DLD1 (cell line): ENCODE data around the gene INTS14.

Experiments
- in situ Hi-C: cut with HindIII; loops from 2 replicates; pipeline ENCODE4 v1.10.0; 2017; ENCODE audit warnings: low sequenced_read_pairs

INTS14 gene

GRCh38 chr15:65610871-65611718, at the start of gene INTS14:
Gene INTS14 (minus strand): TSS chr15:65611131. CDS start chr15:65607380, 3,751 bp downstream.
- in situ Hi-C loops = no loop called here

GRCh38 chr15:65659502-65660052, 48.6 kb upstream of the INTS14 start:
- in situ Hi-C loops = no loop called here

- in situ Hi-C loops = no loop called here
These were observed 44.5 kb upstream of the INTS14 start for GRCh38 chr15:65655457-65655856.

DNA sequence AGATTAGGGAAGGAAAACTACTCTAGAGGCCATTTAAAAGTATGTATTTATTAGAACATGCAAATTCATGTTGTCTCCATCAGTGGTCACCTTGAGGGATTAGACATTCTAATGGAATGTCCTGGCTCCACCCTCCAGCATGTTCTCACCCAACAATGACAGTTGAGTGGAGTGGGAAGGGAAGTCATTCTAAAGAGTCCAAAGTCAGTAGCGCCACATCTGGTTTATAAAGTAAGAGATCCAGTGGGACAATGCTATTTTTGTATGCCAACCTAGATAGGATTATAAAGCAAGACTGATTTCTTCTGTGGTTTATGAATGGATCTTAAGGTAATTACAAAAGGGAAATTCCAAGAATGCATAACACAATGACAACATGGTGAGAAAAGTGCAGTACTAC, 44.1 kb upstream of the INTS14 start:
- in situ Hi-C loops = no loop called here

DNA sequence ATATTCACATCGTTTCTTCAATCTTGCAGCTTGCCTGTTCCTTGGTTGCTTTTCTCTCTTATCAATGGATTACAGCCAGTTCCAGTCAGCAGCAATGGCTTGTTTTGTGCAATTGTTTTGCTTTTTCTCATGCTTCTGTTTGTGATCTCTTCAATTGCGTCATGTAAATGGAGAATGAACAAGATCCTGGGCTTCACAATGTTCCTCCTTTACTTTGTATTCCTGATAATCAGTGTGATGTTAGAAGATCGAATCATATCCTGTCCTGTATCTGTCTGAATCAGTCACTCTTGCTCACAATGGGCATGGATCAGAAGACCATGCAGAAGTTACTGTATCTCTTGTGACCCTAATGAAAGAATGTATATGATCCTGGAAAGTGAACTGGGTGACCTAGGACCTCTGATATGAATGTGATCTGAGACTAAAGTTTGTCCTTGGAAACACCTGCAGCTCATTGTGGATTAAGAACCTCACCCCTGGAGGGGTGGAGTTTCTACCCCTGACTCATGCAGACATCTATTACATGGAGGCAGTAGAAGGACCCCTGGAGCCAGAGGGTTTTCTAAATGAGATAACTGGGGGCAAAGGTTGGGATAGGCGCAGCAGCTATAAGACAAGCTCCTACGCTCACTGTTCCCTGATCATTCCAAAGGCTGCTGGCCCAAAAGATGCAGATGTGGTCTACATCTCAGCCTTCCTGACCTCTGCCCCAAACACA, 43.0 kb upstream of the INTS14 start:
- in situ Hi-C loops = no loop called here

- in situ Hi-C loops = no loop called here
These were observed 42.4 kb upstream of the INTS14 start for GRCh38 chr15:65653341-65653740.

GRCh38 chr15:65651831-65652749, 41.2 kb upstream of the INTS14 start:
- in situ Hi-C loops = no loop called here

GRCh38 chr15:65651042-65651322, 40.1 kb upstream of the INTS14 start:
- in situ Hi-C loops = no loop called here

DNA sequence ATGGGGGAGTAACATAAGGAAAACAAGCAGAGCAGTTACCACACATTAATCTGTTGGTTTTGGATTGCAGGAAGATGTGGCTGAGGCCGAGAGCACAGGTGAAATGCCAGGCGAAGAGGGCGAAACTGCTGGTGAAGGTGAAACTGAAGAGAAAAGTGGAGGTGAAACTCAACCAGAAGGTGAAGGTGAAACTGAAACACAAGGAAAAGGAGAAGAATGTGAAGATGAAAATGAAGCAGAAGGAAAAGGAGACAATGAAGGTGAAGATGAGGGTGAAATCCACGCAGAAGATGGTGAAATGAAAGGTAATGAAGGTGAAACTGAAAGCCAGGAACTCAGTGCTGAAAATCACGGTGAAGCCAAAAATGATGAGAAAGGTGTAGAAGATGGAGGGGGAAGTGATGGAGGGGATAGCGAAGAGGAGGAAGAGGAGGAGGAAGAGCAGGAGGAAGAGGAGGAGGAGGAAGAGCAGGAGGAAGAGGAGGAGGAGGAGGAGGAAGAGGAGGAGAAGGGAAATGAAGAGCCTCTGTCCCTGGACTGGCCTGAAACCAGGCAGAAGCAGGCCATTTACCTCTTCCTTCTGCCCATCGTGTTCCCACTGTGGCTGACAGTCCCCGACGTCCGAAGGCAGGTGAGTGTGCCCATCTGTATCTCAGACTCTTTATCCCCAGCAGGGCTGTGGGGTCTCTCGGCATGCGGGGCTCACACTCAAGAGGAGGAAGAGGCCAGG, 39.5 kb upstream of the INTS14 start:
- in situ Hi-C loops = no loop called here

GRCh38 chr15:65646486-65646885, 35.6 kb upstream of the INTS14 start:
- in situ Hi-C loops = no loop called here

DNA sequence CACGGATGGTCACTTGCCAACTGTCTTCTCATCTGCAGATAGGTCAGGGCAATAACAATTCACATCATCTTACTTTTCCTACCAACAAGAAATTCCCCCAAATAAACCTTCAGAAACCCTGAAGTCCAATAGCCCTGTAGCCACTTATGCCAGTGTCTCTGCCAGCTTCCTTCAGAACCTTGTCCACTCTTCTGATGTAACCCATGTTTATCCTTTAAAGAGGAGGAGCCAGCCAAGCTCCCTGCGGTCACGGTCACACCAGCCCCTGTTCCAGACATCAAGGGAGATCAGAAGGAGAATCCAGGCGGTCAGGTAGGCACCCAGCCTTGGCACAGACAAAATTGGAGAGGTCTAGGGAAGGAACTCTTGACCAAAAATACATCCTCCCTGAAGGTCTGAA, 34.5 kb upstream of the INTS14 start:
- in situ Hi-C loops = no loop called here

GRCh38 chr15:65644282-65644681, 33.4 kb upstream of the INTS14 start:
- in situ Hi-C loops = no loop called here

GRCh38 chr15:65642594-65642993, 31.7 kb upstream of the INTS14 start:
- in situ Hi-C loops = no loop called here

GRCh38 chr15:65641768-65642475, 31.0 kb upstream of the INTS14 start:
- in situ Hi-C loops = no loop called here

GRCh38 chr15:65639509-65639908, 28.6 kb upstream of the INTS14 start:
- in situ Hi-C loops = no loop called here

- in situ Hi-C loops = no loop called here
These were observed 27.8 kb upstream of the INTS14 start for GRCh38 chr15:65638681-65639089.

DNA sequence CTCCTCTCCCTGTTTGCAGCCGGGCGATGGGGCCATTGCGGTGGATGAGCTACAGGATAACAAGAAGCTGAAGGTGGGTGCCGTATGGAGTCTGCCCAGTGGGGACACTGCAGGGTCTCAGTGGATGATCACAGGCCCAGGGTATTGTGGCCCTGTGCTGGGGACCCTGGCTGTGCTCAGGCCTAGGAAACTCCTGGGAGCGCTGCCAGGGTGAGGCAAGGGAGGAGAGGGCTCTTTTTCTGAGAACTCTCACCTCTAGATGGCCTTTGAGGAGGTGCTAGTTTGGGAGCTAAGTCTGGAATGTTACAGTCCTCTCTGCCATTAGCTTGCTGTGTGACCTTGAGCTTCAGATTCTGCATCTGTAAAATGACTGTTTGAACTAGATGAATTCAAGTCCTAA, 27.2 kb upstream of the INTS14 start:
- in situ Hi-C loops = no loop called here

DNA sequence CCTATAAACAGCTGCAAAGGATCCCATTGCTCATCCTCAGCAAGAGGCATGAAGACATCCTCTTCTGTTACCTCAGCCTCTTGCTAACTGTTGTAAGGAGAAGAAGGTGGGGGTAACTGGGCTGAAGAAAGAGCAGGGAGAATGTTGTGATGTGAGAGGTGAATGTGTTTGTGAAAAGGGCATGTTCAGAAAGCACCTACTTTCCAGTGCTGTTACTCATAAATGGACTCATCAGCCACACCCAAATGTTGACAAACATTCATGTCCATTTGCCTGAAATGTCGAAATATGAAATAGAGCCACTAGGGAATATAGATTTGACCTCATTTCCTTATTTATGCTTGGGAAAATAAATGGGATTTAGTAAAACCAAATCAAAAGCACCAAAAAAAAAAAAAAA, 23.4 kb upstream of the INTS14 start:
- in situ Hi-C loops = no loop called here

GRCh38 chr15:65633752-65634151, 22.8 kb upstream of the INTS14 start:
- in situ Hi-C loops = no loop called here
